HG03159 (cell line): ENCODE measurements around the gene HERC3.

ENCODE experiments used
- ATAC-seq: cut with Tn5 transposase; IDR thresholded peaks from one replicate; pipeline ENCODE4 v1.9.1; 2021; ENCODE audit warnings: mild to moderate bottlenecking, moderate library complexity; ENCODE audit not compliant: unreplicated experiment

Gene HERC3

GRCh38 chr4:88591787-88592599 lies at the start of gene HERC3:
HERC3 (plus strand) TSS chr4:88592480; CDS start chr4:88605824, 13,344 bp downstream.
- ATAC-seq, result peak; percentile 94

GRCh38 chr4:88549815-88550214 lies 42.5 kb upstream of the HERC3 start:
- ATAC-seq, result no peak

GRCh38 chr4:88567591-88567990 lies 24.7 kb upstream of the HERC3 start:
- no peak for ATAC-seq

- ATAC-seq, result no peak
Measured at GRCh38 chr4:88570001-88570400, 22.3 kb upstream of the HERC3 start.

- ATAC-seq, result no peak
Measured at GRCh38 chr4:88573276-88573980, 18.9 kb upstream of the HERC3 start.

- ATAC-seq, result no peak
Measured at GRCh38 chr4:88573995-88574394, 18.3 kb upstream of the HERC3 start.

GRCh38 chr4:88575186-88575585 lies 17.1 kb upstream of the HERC3 start:
- ATAC-seq, result no peak

GRCh38 chr4:88582493-88582892 lies 9.8 kb upstream of the HERC3 start:
- ATAC-seq, result no peak

GRCh38 chr4:88583631-88584470 lies 8.4 kb upstream of the HERC3 start:
- ATAC-seq, result no peak

- ATAC-seq, result no peak
Measured at GRCh38 chr4:88584471-88584900, 7.8 kb upstream of the HERC3 start.

- ATAC-seq, result no peak
Measured at GRCh38 chr4:88585917-88586316, 6.4 kb upstream of the HERC3 start.

- ATAC-seq, result no peak
Measured at GRCh38 chr4:88587306-88587705, 5.0 kb upstream of the HERC3 start.

- ATAC-seq, result peak; percentile 82
Measured at GRCh38 chr4:88592600-88593448, 544 bp downstream of the HERC3 start.

- no peak for ATAC-seq
Measured at GRCh38 chr4:88597970-88598660, 5.8 kb downstream of the HERC3 start.

GRCh38 chr4:88599298-88599697 lies 7.0 kb downstream of the HERC3 start:
- ATAC-seq, result no peak

- ATAC-seq, result no peak
Measured at GRCh38 chr4:88599714-88600113, 7.4 kb downstream of the HERC3 start.

- ATAC-seq, result no peak
Measured at GRCh38 chr4:88600176-88600838, 8.0 kb downstream of the HERC3 start.

- ATAC-seq, result no peak
Measured at GRCh38 chr4:88604978-88605678, 12.8 kb downstream of the HERC3 start.

GRCh38 chr4:88605736-88606135 lies 13.5 kb downstream of the HERC3 start:
- ATAC-seq, result no peak
